SH-SY5Y (cell line): ENCODE measurements around the gene DPM1.

Experiments
- GATA2 ChIP-seq: IDR thresholded peaks from 2 replicates; pipeline ENCODE4 v1.6.1; 2011; ENCODE audit warnings: mild to moderate bottlenecking, low read depth, low read length
- GATA3 ChIP-seq: IDR thresholded peaks from 2 replicates; pipeline ENCODE4 v1.6.1; 2011; ENCODE audit warnings: low read depth, mild to moderate bottlenecking, low read length, moderate library complexity

DNA sequence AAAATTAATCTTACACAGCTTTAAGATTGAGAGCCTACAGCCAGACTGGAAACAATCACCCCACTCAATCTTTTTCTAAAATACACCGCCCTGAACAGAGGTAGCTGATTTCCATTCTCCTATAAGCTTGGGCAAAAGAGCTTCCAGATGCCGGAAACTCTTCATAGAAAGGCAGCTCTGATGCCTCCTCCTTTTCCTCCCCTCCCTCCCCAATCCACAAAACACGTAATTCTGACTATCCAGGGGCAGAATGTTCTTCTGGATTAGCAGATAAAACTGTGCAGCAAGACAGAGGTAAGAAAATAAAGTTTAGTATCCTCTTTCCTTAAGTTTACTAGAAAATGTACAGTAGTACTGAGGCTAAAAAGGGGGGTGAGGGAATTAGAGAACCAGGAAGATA lies 42.9 kb downstream of the DPM1 start:
- TF ChIP-seq GATA2 (no peak), GATA3 (no peak)
